Parathyroid adenoma (tissue), 2 donors: ENCODE measurements around the gene IQCN.

Source experiments
- H2AFZ ChIP-seq: fragments of 300-600 bp; sonication (generic); one replicate; pipeline ENCODE4 v1.7.0; 2017; ENCODE audit warnings: antibody characterized with exemption, mild to moderate bottlenecking
- H3K27ac ChIP-seq: fragments of 300-600 bp; sonication (generic); one replicate; pipeline ENCODE4 v1.7.0; 2017
- H3K27me3 ChIP-seq: fragments of 300-600 bp; sonication (generic); one replicate; pipeline ENCODE4 v1.7.0; 2017; ENCODE audit warnings: low read length; ENCODE audit not compliant: control insufficient read depth, insufficient read depth
- H3K36me3 ChIP-seq: fragments of 300-600 bp; sonication (generic); one replicate; pipeline ENCODE4 v1.7.0; 2017; ENCODE audit warnings: low read length; ENCODE audit not compliant: control insufficient read depth, insufficient read depth
- H3K4me1 ChIP-seq: fragments of 300-600 bp; sonication (generic); one replicate; pipeline ENCODE4 v1.7.0; 2017; ENCODE audit warnings: control low read depth
- H3K4me2 ChIP-seq: fragments of 300-600 bp; sonication (generic); one replicate; pipeline ENCODE4 v1.7.0; 2017; ENCODE audit warnings: low read length
- H3K4me3 ChIP-seq: fragments of 300-600 bp; sonication (generic); one replicate; pipeline ENCODE4 v1.7.0; 2017; ENCODE audit warnings: low read depth, low read length
- H3K79me2 ChIP-seq: fragments of 300-600 bp; sonication (generic); one replicate; pipeline ENCODE4 v1.7.0; 2017; ENCODE audit warnings: control low read depth
- H3K9ac ChIP-seq: fragments of 300-600 bp; sonication (generic); one replicate; pipeline ENCODE4 v1.7.0; 2017; ENCODE audit warnings: mild to moderate bottlenecking
- H3K9me3 ChIP-seq: fragments of 300-600 bp; sonication (generic); one replicate; pipeline ENCODE4 v1.7.0; 2017; ENCODE audit warnings: low read length; ENCODE audit not compliant: control insufficient read depth
- CTCF ChIP-seq: fragments of 300-600 bp; sonication (generic); IDR thresholded peaks from one replicate; pipeline ENCODE4 v1.7.0; 2017; ENCODE audit warnings: antibody characterized with exemption, mild to moderate bottlenecking
- donor health status: primary hyperparathyroidism.

IQCN gene

DNA sequence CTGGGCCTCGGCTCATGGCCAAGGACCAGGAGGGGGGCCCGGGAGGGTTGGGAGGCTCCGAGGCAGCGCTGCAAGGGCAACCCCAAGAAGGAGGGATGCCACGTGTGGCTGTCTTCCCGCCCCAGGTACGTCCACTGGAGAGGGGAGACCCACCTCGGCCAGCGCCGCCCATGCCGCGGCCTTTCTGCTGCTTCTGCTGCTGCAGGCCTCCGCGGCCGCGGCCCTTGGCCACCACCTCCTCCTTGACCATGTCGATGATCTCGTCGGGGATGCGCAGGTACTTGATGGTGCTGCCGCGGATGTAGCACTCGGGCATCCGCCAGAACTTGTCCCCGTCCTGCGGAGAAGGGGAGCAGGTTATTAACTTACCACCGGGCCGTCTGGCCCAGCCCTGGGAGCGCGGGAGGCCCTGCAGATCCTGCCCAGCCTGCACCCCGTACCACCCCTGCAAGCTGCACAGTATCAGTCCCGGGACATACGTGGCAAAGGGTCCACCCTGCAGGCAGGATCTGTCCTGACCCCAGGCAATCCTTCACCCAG is 35.3 kb upstream of the IQCN start:
- no peaks in the 10 kb centered on the region for H3K36me3 ChIP-seq

DNA sequence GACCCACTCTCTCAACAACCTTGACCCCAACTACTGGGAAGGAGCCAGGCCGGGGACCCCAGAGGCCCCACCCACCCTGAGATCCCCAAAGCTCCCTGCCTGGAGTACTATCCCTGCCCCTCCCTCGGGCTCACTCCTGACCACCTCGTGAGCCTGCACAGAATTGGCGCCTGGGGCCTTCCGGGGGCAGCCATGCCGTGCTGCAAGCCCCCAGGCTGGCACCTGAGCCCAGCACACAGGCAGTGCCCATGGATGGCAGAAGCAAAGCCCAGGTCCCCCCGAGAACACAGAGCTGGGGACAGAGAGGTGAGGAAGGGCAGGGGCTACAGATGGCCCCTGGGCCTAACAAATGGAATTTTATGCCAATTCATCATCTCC is 34.7 kb upstream of the IQCN start:
- no peak for TF ChIP-seq CTCF
- no peaks in the 10 kb centered on the region for H3K27me3 ChIP-seq
- no peak overlapping the region for H3K4me2 ChIP-seq
- no peak overlapping the region for H3K27ac ChIP-seq
- H3K4me3 ChIP-seq: no peak overlapping the region
- no peak overlapping the region for H2AFZ ChIP-seq
- H3K9me3 ChIP-seq: no peaks in the 10 kb centered on the region
- peaks cover 13% of the 10 kb centered on the region for H3K79me2 ChIP-seq
- H3K36me3 ChIP-seq: no peaks in the 10 kb centered on the region
- peaks cover 36% of the 10 kb centered on the region for H3K4me1 ChIP-seq
- no peak overlapping the region for H3K9ac ChIP-seq

More for the DNA sequence above, 35.3 kb upstream of the IQCN start:
- Histone ChIP-seq H3K27ac (no peak overlapping the region), H3K9me3 (no peaks in the 10 kb centered on the region), H3K79me2 (peaks cover 14% of the 10 kb centered on the region), H3K27me3 (no peaks in the 10 kb centered on the region), H2AFZ (no peak overlapping the region), H3K4me3 (no peak overlapping the region), H3K4me1 (peaks cover 33% of the 10 kb centered on the region), H3K9ac (no peak overlapping the region), H3K4me2 (no peak overlapping the region)
- no peak for TF ChIP-seq CTCF

GRCh38 chr19:18308051-18308947 is 34.0 kb upstream of the IQCN start:
- no peaks in the 10 kb centered on the region for H3K9me3 ChIP-seq
- no peaks in the 10 kb centered on the region for H3K36me3 ChIP-seq
- no peak overlapping the region for H3K4me3 ChIP-seq
- peak overlapping the region; percentile 98 for H3K27ac ChIP-seq
- no peak overlapping the region for H2AFZ ChIP-seq
- H3K27me3 ChIP-seq: no peaks in the 10 kb centered on the region
- peaks cover 42% of the 10 kb centered on the region for H3K4me1 ChIP-seq
- H3K79me2 ChIP-seq: peaks cover 6% of the 10 kb centered on the region
- no peak overlapping the region for H3K9ac ChIP-seq
- no peak overlapping the region for H3K4me2 ChIP-seq
- TF ChIP-seq CTCF: no peak

GRCh38 chr19:18307271-18307681 is 33.0 kb upstream of the IQCN start:
- no peaks in the 10 kb centered on the region for H3K27me3 ChIP-seq
- no peaks in the 10 kb centered on the region for H3K9me3 ChIP-seq
- peak overlapping the region; percentile 1 for H2AFZ ChIP-seq
- peaks cover 42% of the 10 kb centered on the region for H3K4me1 ChIP-seq
- H3K4me3 ChIP-seq: peak overlapping the region; percentile 32
- no peak for TF ChIP-seq CTCF
- H3K36me3 ChIP-seq: no peaks in the 10 kb centered on the region
- no peak overlapping the region for H3K9ac ChIP-seq
- peak overlapping the region; percentile 98 for H3K27ac ChIP-seq
- H3K4me2 ChIP-seq: peak overlapping the region; percentile 73
- no peaks in the 10 kb centered on the region for H3K79me2 ChIP-seq
